ENCODE results near the gene FMN2.

Gene FMN2

GRCh38 chr1:240098534-240098933 lies 6.9 kb downstream of the FMN2 start:
- Histone ChIP-seq H3K36me3 (ENCODE audit: control insufficient read depth, insufficient read depth, low read length) (no peaks in the 10 kb centered on the region), H3K27me3 (ENCODE audit: control insufficient read depth, insufficient read depth, low read length) (peaks cover 12% of the 10 kb centered on the region), H3K4me3 (ENCODE audit: low read depth, low read length) (no peak overlapping the region), H3K9me3 (ENCODE audit: control insufficient read depth, insufficient read depth, low read depth, low read length) (no peaks in the 10 kb centered on the region), H3K4me1 (ENCODE audit: control insufficient read depth, insufficient read depth, low read length) (peaks cover 15% of the 10 kb centered on the region; the same call in 1 of the 2 replicates), H3K27ac (ENCODE audit: low read depth, low read length) (no peak overlapping the region), H3K9ac (ENCODE audit: low read length) (no peak overlapping the region)

- no peaks in the 10 kb centered on the region for H3K36me3 ChIP-seq (ENCODE audit: control insufficient read depth, insufficient read depth, low read length)
These were observed 7.6 kb downstream of the FMN2 start for GRCh38 chr1:240099329-240099728.

GRCh38 chr1:240099748-240100147 lies 8.1 kb downstream of the FMN2 start:
- Histone ChIP-seq H3K36me3 (ENCODE audit: control insufficient read depth, insufficient read depth, low read length) (no peaks in the 10 kb centered on the region), H3K4me3 (ENCODE audit: low read depth, low read length) (no peak overlapping the region), H3K9ac (ENCODE audit: low read length) (no peak overlapping the region), H3K27ac (ENCODE audit: low read depth, low read length) (no peak overlapping the region), H3K27me3 (ENCODE audit: control insufficient read depth, insufficient read depth, low read length) (0 out of 2 replicates have a peak, but pooled peaks cover 2% of the 10 kb centered on the region), H3K4me1 (ENCODE audit: control insufficient read depth, insufficient read depth, low read length) (peaks cover 15% of the 10 kb centered on the region; the same call in 1 of the 2 replicates), H3K9me3 (ENCODE audit: control insufficient read depth, insufficient read depth, low read depth, low read length) (no peaks in the 10 kb centered on the region)

More at GRCh38 chr1:240099329-240099728, 7.6 kb downstream of the FMN2 start:
- H3K4me1 ChIP-seq (ENCODE audit: control insufficient read depth, insufficient read depth, low read length), result peaks cover 15% of the 10 kb centered on the region; the same call in 1 of the 2 replicates
- peaks cover 4% of the 10 kb centered on the region for H3K27me3 ChIP-seq (ENCODE audit: control insufficient read depth, insufficient read depth, low read length)
- no peak overlapping the region for H3K4me3 ChIP-seq (ENCODE audit: low read depth, low read length)
- no peak overlapping the region for H3K27ac ChIP-seq (ENCODE audit: low read depth, low read length)
- no peaks in the 10 kb centered on the region for H3K9me3 ChIP-seq (ENCODE audit: control insufficient read depth, insufficient read depth, low read depth, low read length)
- no peak overlapping the region for H3K9ac ChIP-seq (ENCODE audit: low read length)

DNA sequence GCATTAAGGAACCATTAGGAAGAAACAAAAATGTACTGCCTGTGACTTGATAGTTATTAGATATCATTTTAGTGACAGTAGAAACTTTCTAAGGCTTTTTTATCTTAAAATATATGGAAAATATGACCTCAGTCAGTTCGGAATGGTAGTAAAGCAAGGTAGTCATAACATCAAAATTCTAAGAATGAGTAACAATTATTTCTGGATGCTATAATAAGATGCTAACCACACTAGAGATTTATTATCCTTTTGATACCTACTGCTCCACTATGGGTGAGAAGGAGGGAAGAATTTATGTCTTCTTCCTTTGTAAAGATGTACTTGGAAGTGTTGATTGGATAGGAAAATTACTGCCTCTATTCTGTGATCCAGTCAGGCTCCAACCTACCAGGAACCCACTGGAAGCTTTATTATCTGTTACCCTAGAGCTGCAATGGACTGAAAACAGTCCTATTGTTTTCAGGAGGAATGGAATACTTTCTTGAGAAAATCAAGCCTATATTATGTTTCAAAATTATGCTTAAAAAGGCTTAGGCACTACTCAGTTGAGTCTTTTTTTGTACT lies 8.8 kb downstream of the FMN2 start:
- H3K9ac ChIP-seq (ENCODE audit: low read length), result no peak overlapping the region
- 0 out of 2 replicates have a peak, but pooled peaks cover 2% of the 10 kb centered on the region for H3K27me3 ChIP-seq (ENCODE audit: control insufficient read depth, insufficient read depth, low read length)
- H3K27ac ChIP-seq (ENCODE audit: low read depth, low read length), result no peak overlapping the region
- peaks cover 15% of the 10 kb centered on the region; the same call in 1 of the 2 replicates for H3K4me1 ChIP-seq (ENCODE audit: control insufficient read depth, insufficient read depth, low read length)
- H3K9me3 ChIP-seq (ENCODE audit: control insufficient read depth, insufficient read depth, low read depth, low read length), result no peaks in the 10 kb centered on the region
- H3K36me3 ChIP-seq (ENCODE audit: control insufficient read depth, insufficient read depth, low read length), result no peaks in the 10 kb centered on the region
- no peak overlapping the region for H3K4me3 ChIP-seq (ENCODE audit: low read depth, low read length)

- H3K36me3 ChIP-seq (ENCODE audit: control insufficient read depth, insufficient read depth, low read length), result no peaks in the 10 kb centered on the region
- peaks cover 15% of the 10 kb centered on the region; the same call in 1 of the 2 replicates for H3K4me1 ChIP-seq (ENCODE audit: control insufficient read depth, insufficient read depth, low read length)
- H3K9ac ChIP-seq (ENCODE audit: low read length), result no peak overlapping the region
- no peaks in the 10 kb centered on the region for H3K9me3 ChIP-seq (ENCODE audit: control insufficient read depth, insufficient read depth, low read depth, low read length)
- H3K27ac ChIP-seq (ENCODE audit: low read depth, low read length), result no peak overlapping the region
- H3K4me3 ChIP-seq (ENCODE audit: low read depth, low read length), result no peak overlapping the region
- H3K27me3 ChIP-seq (ENCODE audit: control insufficient read depth, insufficient read depth, low read length), result 0 out of 2 replicates have a peak, but pooled peaks cover under 1% of the 10 kb centered on the region
These were observed 9.6 kb downstream of the FMN2 start for GRCh38 chr1:240101306-240101705.

DNA sequence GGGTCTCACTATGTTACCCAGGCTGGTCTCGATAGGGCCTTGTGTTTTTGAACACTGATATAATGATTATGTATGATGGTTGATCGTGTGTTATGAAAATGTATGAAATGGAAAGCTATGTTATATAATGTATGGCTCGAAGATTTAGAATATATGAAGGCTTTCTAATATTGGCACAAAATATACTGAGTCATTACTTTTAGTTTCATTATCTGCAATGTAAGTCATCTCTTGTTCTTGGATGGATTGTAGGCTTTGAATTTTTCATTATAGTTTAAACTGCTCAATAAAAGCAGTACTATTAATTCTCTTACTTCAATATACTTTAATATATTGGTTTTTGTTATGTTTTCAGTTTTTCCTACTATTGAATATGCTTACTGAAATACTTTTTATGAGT lies 10.1 kb downstream of the FMN2 start:
- H3K27me3 ChIP-seq (ENCODE audit: control insufficient read depth, insufficient read depth, low read length), result no peaks in the 10 kb centered on the region
- no peaks in the 10 kb centered on the region for H3K9me3 ChIP-seq (ENCODE audit: control insufficient read depth, insufficient read depth, low read depth, low read length)
- H3K4me1 ChIP-seq (ENCODE audit: control insufficient read depth, insufficient read depth, low read length), result peaks cover 15% of the 10 kb centered on the region; the same call in 1 of the 2 replicates
- H3K4me3 ChIP-seq (ENCODE audit: low read depth, low read length), result no peak overlapping the region
- no peak overlapping the region for H3K9ac ChIP-seq (ENCODE audit: low read length)
- H3K36me3 ChIP-seq (ENCODE audit: control insufficient read depth, insufficient read depth, low read length), result no peaks in the 10 kb centered on the region
- no peak overlapping the region for H3K27ac ChIP-seq (ENCODE audit: low read depth, low read length)

GRCh38 chr1:240104672-240105071 lies 13.0 kb downstream of the FMN2 start:
- Histone ChIP-seq H3K27ac (ENCODE audit: low read depth, low read length) (no peak overlapping the region), H3K9me3 (ENCODE audit: control insufficient read depth, insufficient read depth, low read depth, low read length) (no peaks in the 10 kb centered on the region), H3K4me3 (ENCODE audit: low read depth, low read length) (no peak overlapping the region), H3K9ac (ENCODE audit: low read length) (no peak overlapping the region), H3K4me1 (ENCODE audit: control insufficient read depth, insufficient read depth, low read length) (peaks cover 10% of the 10 kb centered on the region; the same call in 1 of the 2 replicates), H3K36me3 (ENCODE audit: control insufficient read depth, insufficient read depth, low read length) (no peaks in the 10 kb centered on the region), H3K27me3 (ENCODE audit: control insufficient read depth, insufficient read depth, low read length) (no peaks in the 10 kb centered on the region)

DNA sequence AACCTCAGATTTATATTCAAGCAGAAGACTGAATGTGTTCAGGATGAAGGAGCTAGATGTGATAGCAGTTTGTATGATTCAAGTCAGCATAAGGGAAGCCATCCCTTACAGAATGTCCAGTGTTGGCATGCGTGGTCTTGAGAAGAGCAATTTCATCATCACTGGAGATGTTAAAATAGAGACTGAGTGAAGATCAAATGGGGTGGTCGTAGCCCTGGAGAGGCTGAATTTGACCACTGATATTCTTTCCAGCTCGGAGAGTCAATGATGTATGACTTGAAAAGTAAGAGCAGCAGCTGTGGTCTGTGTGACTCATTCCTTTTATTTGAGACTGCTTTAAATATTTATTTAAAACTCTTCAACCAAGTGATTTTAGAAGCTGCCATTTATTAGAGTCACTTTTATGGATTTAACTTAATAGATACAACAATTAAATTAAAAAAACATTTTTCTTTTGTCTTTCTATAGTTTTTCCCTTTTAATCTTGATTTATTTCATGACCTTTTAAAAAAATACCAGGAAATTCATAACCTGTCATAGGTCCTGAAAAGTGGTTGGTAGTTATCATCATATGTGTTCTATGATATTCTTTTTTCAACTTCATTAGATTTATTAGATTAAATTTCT lies 15.5 kb downstream of the FMN2 start:
- Histone ChIP-seq H3K27me3 (ENCODE audit: control insufficient read depth, insufficient read depth, low read length) (no peaks in the 10 kb centered on the region), H3K27ac (ENCODE audit: low read depth, low read length) (no peak overlapping the region), H3K36me3 (ENCODE audit: control insufficient read depth, insufficient read depth, low read length) (no peaks in the 10 kb centered on the region), H3K4me1 (ENCODE audit: control insufficient read depth, insufficient read depth, low read length) (0 out of 2 replicates have a peak, but pooled peaks cover 2% of the 10 kb centered on the region), H3K4me3 (ENCODE audit: low read depth, low read length) (no peak overlapping the region), H3K9me3 (ENCODE audit: control insufficient read depth, insufficient read depth, low read depth, low read length) (no peaks in the 10 kb centered on the region), H3K9ac (ENCODE audit: low read length) (no peak overlapping the region)

DNA sequence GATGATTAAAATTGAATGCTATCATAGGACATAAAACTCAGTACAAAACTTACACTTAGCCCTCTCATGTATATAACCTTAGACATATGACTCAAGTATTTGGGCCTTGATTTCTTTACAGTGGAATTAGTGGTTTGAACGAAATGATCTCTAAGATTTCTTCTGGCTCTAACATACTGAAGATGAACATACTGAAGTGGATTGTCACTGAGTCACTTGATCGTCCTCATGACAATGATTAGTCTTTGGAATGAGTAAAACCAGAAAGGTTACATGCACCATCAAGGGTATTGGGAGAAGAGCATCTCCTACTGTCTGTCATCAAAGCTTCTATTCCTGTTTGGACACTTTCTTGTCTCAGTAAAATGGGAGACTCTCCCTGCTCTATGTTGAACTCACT lies 17.4 kb downstream of the FMN2 start:
- no peaks in the 10 kb centered on the region for H3K9me3 ChIP-seq (ENCODE audit: control insufficient read depth, insufficient read depth, low read depth, low read length)
- H3K4me3 ChIP-seq (ENCODE audit: low read depth, low read length), result no peak overlapping the region
- no peaks in the 10 kb centered on the region for H3K27me3 ChIP-seq (ENCODE audit: control insufficient read depth, insufficient read depth, low read length)
- peaks cover 4% of the 10 kb centered on the region; the same call in 1 of the 2 replicates for H3K4me1 ChIP-seq (ENCODE audit: control insufficient read depth, insufficient read depth, low read length)
- no peaks in the 10 kb centered on the region for H3K36me3 ChIP-seq (ENCODE audit: control insufficient read depth, insufficient read depth, low read length)
- H3K9ac ChIP-seq (ENCODE audit: low read length), result no peak overlapping the region
- no peak overlapping the region for H3K27ac ChIP-seq (ENCODE audit: low read depth, low read length)

- H3K27ac ChIP-seq (ENCODE audit: low read depth, low read length), result no peak overlapping the region
- no peak overlapping the region for H3K4me3 ChIP-seq (ENCODE audit: low read depth, low read length)
- H3K9me3 ChIP-seq (ENCODE audit: control insufficient read depth, insufficient read depth, low read depth, low read length), result no peaks in the 10 kb centered on the region
These were observed 18.4 kb downstream of the FMN2 start for GRCh38 chr1:240109920-240110636.

DNA sequence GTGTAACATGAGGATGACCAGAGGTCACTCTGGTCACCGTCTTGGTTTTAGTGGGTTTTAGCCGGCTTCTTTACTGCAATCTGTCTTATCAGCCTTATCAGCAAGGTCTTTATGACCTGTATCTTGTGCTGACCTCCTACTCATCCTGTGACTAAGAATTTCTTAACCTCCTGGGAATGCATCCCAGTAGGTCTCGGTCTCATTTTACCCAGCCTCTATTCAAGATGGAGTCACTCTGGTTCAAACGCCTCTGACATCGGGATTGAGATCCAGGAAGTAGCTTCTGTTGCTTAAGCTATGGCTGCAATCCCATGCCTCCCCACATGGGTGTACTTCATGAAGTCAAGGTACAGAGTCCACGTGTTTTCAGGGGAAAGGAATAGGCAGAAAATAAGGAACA lies 19.9 kb downstream of the FMN2 start:
- H3K4me1 ChIP-seq (ENCODE audit: control insufficient read depth, insufficient read depth, low read length), result peaks cover 18% of the 10 kb centered on the region
- H3K36me3 ChIP-seq (ENCODE audit: control insufficient read depth, insufficient read depth, low read length), result no peaks in the 10 kb centered on the region
- no peaks in the 10 kb centered on the region for H3K9me3 ChIP-seq (ENCODE audit: control insufficient read depth, insufficient read depth, low read depth, low read length)
- H3K27me3 ChIP-seq (ENCODE audit: control insufficient read depth, insufficient read depth, low read length), result no peaks in the 10 kb centered on the region
- H3K9ac ChIP-seq (ENCODE audit: low read length), result no peak overlapping the region
- no peak overlapping the region for H3K4me3 ChIP-seq (ENCODE audit: low read depth, low read length)
- H3K27ac ChIP-seq (ENCODE audit: low read depth, low read length), result no peak overlapping the region

More at GRCh38 chr1:240109920-240110636, 18.4 kb downstream of the FMN2 start:
- H3K9ac ChIP-seq (ENCODE audit: low read length), result no peak overlapping the region
- no peaks in the 10 kb centered on the region for H3K36me3 ChIP-seq (ENCODE audit: control insufficient read depth, insufficient read depth, low read length)
- peaks cover 7% of the 10 kb centered on the region for H3K4me1 ChIP-seq (ENCODE audit: control insufficient read depth, insufficient read depth, low read length)
- no peaks in the 10 kb centered on the region for H3K27me3 ChIP-seq (ENCODE audit: control insufficient read depth, insufficient read depth, low read length)
